Measurements from ENCODE around the gene SLCO6A1. TPM values are rescaled to one million over a fixed set of nuclear protein-coding genes. Genes with fewer than 3 reads are reported as not detected.

SLCO6A1 gene
- total RNA-seq, 1 donor from 2014 or later = not detected

DNA sequence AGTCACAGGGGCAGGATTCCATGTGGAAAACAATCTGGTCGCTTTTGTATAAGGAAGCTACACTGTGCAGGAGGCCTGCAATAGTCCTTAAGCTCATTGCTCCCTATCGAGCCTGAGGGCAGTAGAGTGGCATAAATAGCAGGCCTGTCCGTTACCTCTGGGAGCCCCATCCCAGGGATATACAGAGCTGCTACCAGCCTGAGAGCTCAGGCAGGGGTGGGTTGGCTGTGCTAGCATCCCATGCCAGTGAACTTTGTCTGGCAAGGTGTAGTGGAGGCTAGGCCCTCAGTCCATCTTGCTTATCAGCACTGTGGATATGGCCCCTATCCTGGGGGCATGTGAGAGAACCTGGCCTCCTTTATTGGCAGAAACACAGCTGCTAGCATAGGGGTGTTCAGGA is 47.7 kb downstream of the SLCO6A1 start:
- DNase-seq = no peak

DNA sequence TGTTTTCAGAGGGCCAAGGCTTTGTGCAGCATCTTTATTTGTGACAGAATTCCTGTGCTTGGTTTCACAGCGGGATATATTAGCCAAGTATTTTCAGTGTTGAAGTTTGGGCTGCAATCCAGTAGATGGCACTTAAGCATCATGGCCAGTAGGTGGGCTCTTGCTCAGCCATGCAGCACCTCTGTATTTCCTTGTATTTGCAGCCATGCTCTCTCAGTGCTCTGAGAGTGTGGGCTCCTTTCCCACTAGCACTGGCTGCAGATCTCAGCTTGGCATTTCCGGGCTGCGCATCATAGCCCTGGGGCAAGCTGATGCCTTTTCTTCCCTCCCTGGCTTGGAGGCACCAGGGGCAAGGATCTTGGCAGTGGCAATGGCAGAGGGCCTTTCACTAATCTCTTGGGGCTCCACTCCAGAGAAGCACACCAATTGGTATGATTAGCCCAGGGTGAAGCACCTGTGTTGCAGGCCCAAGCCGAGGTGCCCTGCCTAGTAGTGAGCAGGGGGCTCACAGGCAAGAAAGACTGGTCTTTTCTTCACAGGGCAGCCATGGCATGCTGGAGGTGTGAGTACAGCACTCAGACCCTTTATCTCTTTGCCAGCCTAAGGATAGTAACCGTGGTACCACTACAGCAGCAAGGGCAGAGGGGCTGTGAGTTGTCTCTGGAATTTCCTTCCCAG is 48.3 kb downstream of the SLCO6A1 start:
- no peak for DNase-seq

DNA sequence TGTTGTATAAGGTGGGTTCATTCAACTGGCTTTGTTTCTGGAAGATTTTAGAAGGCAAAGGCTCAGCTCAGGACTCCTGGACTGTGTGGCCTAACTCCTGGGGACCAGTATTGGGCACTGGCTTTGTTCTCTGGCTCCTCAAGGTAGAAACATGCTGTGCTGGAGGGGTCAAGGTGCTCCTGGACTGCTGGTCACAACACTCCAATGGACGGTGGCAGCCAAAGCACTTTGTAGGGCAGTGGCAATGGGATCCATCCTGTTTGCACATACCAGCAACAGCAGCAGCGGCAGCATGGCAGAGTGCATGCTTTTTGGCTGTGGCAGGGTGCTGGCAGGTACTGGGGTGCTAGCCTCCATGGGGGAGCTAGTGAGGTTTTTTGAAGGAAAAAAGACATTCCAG is 65.3 kb downstream of the SLCO6A1 start:
- no peak for DNase-seq

DNA sequence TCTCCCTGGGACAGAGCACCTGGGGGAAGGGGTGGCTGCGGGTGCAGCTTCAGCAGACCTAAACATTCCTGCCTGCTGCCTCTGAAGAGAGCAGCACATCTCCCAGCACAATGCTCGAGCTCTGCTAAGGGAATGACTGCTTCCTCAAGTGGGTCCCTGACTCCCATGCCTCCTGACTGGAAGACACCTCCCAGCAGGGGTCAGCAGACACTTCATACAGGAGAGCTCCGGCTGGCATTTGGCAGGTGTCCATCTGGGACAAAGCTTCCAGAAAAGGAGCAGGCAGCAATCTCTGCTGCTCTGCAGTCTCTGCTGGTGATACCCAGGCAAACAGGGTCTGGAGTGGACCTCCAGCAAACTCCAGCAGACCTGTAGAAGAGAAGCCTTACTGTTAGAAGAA is 77.2 kb downstream of the SLCO6A1 start:
- DNase-seq = no peak

DNA sequence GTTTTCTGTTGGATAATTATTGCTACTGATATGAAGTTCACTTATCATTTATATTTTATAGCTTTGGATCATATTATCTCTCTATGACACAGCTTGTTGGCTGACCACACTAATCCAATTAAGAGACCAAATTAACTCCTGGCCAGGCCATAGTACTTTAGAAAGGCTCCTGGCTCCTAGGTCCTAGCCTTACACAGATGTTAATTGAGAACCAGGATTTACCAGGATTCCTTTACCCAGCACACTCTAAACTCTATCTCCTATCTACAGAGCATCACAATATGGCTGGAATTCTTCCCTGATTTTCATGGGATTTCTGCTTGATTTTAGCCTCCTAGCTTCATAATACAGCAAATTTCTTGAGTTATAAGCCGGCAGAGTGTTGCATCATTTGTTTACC is 80.3 kb downstream of the SLCO6A1 start:
- no peak for DNase-seq

DNA sequence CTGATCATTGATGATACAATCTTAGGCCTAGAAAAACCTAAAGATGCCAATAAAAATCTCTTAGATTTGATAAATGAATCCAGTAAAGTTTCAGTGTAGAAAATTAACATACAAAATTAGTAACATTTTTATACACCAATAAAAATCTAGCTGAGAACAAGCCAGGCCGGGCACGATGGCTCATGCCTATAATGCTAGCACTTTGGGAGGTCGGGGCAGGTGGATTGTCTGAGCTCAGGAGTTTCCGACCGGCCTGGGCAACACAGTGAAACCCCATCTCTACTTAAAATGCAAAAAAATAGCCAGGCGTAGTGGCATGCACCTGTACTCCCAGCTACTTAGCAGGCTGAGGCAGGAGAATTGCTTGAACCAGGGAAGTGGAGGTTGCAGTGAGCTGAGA is 84.4 kb downstream of the SLCO6A1 start:
- DNase-seq = no peak

DNA sequence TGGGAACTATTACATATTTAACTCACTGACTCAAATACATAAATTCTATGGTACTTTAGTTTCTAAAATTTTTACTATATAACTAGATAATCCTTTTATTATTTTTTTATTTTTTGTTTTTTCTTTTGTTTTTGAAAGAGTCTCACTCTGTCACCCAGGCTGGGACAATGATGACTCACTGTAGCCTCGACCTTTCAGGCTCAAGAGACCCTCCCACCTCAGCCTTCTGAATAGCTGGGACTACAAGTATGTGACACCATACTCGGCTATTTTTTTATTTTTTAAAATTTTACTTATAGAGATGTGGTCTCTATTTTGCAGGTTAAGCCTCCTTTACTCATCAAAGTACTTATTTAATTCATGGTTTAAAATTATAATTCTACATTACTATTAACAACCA is 110.6 kb downstream of the SLCO6A1 start:
- no peak for DNase-seq

DNA sequence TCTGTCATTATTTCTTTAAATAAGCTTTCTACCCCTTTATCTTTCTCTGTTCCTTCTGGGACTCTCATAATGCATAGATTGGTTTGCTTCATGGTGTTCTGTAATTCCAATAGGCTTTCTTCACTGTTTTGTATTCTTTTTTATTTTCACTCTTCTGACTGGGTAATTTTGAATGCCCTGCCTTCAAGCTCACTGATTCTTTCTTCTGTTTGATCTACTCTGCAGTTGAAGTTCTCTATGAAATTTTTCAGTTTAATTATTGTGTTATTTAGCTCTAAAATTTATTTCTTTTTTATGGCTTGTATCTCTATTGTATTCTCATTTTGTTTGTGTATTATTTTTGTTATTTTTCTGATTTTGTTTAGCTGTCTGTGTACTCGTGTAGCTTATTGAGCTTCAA is 113.4 kb downstream of the SLCO6A1 start:
- DNase-seq = no peak

DNA sequence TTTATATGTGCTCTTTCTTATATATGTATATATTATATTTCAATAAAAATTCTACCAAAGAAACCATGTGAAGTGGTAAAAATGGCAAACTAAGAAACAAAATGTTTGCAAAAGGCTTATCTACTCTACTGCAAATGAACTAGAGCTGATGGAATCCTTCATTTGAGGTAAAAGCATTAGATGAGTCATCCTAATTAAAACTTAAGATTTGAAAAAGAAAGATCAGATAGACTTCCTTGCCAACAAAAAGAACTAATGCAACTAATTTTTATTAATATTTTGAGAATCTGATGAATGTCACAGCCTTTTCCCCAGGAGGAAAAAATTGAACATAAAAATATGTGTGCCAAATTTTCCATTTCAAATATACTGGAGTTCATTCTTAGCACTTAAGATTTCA is 118.6 kb downstream of the SLCO6A1 start:
- no peak for DNase-seq

DNA sequence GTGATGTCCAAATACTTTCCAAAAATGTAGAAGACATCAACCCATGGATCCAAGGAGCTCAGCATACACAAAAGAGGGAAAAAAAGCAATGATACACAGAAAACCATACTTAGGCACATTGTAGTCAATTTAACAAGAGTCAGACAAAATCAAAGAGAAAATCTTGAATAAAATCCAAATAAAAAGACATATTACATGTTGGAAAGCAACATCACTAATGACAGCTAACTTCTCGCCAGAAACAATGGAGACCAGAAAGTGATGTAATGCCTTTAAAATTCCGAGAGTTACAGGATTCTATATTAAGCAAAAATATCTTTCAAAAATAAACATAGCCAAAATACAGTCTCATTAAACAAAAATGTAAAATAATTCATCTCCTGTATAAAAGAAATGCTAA is 122.9 kb downstream of the SLCO6A1 start:
- no peak for DNase-seq

DNA sequence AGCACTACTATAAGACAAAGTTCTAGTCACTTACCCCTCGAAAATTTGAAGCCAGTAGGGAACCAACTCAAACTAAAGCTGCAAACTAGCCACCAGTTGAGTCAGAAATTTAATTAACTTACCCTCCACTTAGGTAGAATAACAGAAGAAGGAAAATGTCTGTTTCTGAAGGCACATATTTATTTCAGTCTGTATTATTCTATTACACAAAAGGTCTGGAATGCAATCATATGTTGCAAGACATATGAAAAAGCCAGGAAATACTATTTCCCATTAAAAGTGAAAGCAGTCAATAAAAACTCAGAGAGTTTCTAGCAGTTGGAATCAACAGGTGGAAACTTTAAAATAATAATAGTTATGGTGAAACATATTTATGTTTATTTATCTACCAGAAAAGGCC is 123.5 kb downstream of the SLCO6A1 start:
- DNase-seq = peak; percentile 15

DNA sequence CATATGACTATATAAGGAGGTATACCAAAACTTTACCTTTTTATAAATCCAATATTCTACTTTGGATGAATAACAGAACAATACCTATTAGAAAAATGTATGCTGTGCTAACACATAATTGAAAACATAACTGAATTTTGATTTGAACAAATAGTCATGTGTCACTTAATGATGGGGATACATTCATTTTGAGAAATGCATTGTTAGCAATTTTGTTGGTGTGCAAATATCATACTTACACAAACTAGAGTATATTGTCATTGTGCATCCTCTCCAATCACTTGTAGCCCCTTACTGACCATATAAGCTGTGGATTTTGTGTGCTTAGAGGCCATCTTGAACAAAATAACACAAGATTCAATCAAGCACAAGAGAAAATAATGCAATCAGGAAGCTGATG is 130.4 kb downstream of the SLCO6A1 start:
- DNase-seq = no peak

DNA sequence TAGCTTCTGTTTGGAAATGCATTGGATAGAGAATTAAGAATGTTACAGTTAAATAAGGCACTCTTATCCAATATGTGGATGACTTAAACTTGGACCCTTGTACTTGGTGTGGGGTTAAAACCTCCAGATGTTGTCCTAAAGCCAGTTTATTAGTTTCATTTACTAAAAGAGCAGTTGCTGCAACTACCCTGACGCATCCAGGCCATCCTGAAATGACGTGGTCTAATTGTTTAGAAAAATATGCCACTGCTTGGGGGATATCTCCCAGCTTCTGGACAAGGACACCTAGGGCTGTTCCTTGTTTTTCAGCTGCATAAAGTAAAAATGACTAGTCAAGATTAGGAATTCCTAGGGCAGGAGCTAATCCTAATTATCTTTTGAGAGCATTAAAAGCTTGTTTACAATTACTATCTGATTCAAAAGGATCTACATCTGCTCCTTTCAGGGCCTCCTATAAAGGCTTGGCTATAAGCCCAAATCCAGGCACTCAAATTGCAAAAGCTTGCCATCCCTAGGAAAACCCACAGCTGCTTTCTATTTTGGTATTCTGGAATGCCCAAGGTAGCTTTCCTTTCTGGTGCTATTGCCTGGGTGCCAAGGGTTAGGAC is 157.0 kb downstream of the SLCO6A1 start:
- DNase-seq = no peak

DNA sequence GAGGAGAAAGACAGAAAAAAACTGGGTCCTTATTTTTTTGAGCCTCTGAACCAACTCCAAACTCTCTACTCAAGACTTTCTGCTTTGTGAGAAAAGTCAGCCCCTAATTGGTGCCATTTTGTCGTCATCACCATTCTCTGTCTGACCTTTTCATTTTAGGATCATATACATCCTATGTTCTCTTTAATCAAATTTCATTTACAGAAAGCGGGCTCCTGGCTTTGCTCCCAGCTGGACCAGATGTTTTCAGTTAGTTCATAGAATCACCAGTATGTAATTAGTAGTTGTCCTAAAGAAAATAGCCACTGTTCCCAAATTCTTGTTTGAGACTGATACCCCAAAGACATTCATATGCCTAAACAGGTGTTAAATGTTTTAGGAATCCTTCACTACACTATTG is 174.1 kb downstream of the SLCO6A1 start:
- DNase-seq = no peak

Other genes with a start within 250 kb of the SLCO6A1 start
- 4.2 TPM for gene SLCO4C1, start 202.7 kb downstream of the SLCO6A1 start, total RNA-seq

Data from skin of body (tissue), 2 donors.